KMS-11 (cell line): ENCODE data around the gene TPBGL.

ENCODE experiments used
- H2AFZ ChIP-seq: fragments of 200-600 bp; sonication (generic); 2 replicates; pipeline ENCODE4 v1.6.1; 2016; ENCODE audit warnings: antibody characterized with exemption, mixed run types, low read depth
- H3K27ac ChIP-seq: fragments of 200-600 bp; sonication (generic); 2 replicates; pipeline ENCODE4 v1.6.1; 2016; ENCODE audit warnings: mild to moderate bottlenecking, mixed run types
- H3K27me3 ChIP-seq: fragments of 200-600 bp; sonication (generic); 2 replicates; pipeline ENCODE4 v1.6.1; 2017; ENCODE audit warnings: mild to moderate bottlenecking, low read depth, mixed run types, moderate library complexity; ENCODE audit not compliant: insufficient read depth
- H3K36me3 ChIP-seq: fragments of 200-600 bp; sonication (generic); 2 replicates; pipeline ENCODE4 v1.6.1; 2017; ENCODE audit warnings: mild to moderate bottlenecking, mixed run types; ENCODE audit not compliant: insufficient read depth
- H3K4me1 ChIP-seq: fragments of 200-600 bp; sonication (generic); 2 replicates; pipeline ENCODE4 v1.6.1; 2016; ENCODE audit warnings: mild to moderate bottlenecking, low read depth, mixed run types; ENCODE audit not compliant: poor library complexity, severe bottlenecking
- H3K4me2 ChIP-seq: fragments of 200-600 bp; sonication (generic); 2 replicates; pipeline ENCODE4 v1.7.0; 2016; ENCODE audit warnings: mild to moderate bottlenecking, mixed run types
- H3K4me3 ChIP-seq: fragments of 200-600 bp; sonication (generic); IDR thresholded peaks from 2 replicates; pipeline ENCODE4 v1.6.1; 2017; ENCODE audit warnings: low read depth, low read length, mixed read lengths; ENCODE audit not compliant: insufficient read depth
- H3K79me2 ChIP-seq: fragments of 200-600 bp; sonication (generic); 2 replicates; pipeline ENCODE4 v1.6.1; 2016; ENCODE audit warnings: low read depth, mixed run types; ENCODE audit not compliant: insufficient read depth
- H3K9ac ChIP-seq: fragments of 200-600 bp; sonication (generic); 2 replicates; pipeline ENCODE4 v1.6.1; 2016; ENCODE audit warnings: mild to moderate bottlenecking, mixed run types
- H4K20me1 ChIP-seq: fragments of 200-600 bp; sonication (generic); 2 replicates; pipeline ENCODE4 v1.6.1; 2016; ENCODE audit warnings: mild to moderate bottlenecking, mixed run types; ENCODE audit not compliant: insufficient read depth
- TF ChIP-seq, protein P1 (sequence below): fragments of 200-600 bp; sonication (generic); conservative IDR thresholded peaks from 2 replicates; pipeline ENCODE4 v1.6.1; 2017; ENCODE audit warnings: low read depth, mild to moderate bottlenecking, antibody characterized with exemption, low read length, moderate library complexity, mixed read lengths

The TPBGL gene

DNA sequence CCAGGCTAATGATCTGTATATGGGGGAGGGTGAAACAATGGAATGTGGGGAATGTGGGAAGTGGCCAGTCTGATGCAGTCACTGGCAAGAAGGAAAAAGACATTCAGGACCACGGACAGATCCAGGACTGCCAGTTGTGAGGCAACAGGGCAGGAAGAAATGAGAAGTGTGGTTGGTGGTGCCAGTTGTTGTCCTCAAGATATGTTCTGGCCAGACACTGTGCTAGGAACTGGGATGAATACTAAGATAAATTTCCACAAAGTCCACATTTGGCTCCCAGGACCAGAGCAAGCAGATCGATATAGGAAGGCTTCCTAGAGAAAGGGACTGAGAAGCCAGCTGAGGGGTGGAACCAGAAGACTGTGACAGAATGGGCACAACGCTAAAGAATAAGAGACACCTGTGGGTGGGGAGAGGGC is 6.8 kb upstream of the TPBGL start:
- no peak overlapping the region for H3K4me3 ChIP-seq
- H2AFZ ChIP-seq: no peak overlapping the region
- H4K20me1 ChIP-seq: no peaks in the 10 kb centered on the region
- H3K79me2 ChIP-seq: no peaks in the 10 kb centered on the region
- TF ChIP-seq, protein P1, sequence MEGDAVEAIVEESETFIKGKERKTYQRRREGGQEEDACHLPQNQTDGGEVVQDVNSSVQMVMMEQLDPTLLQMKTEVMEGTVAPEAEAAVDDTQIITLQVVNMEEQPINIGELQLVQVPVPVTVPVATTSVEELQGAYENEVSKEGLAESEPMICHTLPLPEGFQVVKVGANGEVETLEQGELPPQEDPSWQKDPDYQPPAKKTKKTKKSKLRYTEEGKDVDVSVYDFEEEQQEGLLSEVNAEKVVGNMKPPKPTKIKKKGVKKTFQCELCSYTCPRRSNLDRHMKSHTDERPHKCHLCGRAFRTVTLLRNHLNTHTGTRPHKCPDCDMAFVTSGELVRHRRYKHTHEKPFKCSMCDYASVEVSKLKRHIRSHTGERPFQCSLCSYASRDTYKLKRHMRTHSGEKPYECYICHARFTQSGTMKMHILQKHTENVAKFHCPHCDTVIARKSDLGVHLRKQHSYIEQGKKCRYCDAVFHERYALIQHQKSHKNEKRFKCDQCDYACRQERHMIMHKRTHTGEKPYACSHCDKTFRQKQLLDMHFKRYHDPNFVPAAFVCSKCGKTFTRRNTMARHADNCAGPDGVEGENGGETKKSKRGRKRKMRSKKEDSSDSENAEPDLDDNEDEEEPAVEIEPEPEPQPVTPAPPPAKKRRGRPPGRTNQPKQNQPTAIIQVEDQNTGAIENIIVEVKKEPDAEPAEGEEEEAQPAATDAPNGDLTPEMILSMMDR: no peak
- H3K4me1 ChIP-seq: no peaks in the 10 kb centered on the region
- H3K9ac ChIP-seq: no peak overlapping the region
- H3K4me2 ChIP-seq: no peak overlapping the region
- no peaks in the 10 kb centered on the region for H3K36me3 ChIP-seq
- no peak overlapping the region for H3K27ac ChIP-seq
- peaks cover 8% of the 10 kb centered on the region; the same call in 1 of the 2 replicates for H3K27me3 ChIP-seq

DNA sequence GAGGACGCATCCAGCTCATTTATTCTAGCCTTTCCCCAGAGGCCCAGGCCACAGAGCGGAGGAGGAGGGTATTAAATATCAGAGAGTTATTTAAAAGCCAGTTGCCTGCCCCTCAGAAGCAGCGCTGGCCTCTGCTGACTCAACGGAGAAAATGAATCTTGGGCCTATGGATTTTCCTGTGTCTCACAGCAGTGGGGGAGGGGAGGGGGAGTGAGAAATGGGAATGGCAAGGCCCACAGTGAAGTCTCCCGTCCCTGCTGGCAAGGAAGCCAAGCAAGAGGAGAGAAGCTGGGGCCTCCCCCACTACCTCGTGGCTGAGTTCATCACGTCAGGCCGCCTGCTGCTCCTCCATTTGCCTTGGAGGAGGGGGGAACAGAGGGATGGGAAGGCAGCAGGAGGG is 4.5 kb upstream of the TPBGL start:
- H4K20me1 ChIP-seq: no peaks in the 10 kb centered on the region
- H3K79me2 ChIP-seq: no peaks in the 10 kb centered on the region
- H2AFZ ChIP-seq: no peak overlapping the region
- TF ChIP-seq, protein P1: no peak
- no peak overlapping the region for H3K9ac ChIP-seq
- H3K4me1 ChIP-seq: no peaks in the 10 kb centered on the region
- peaks cover 8% of the 10 kb centered on the region; the same call in 1 of the 2 replicates for H3K27me3 ChIP-seq
- H3K36me3 ChIP-seq: no peaks in the 10 kb centered on the region
- H3K27ac ChIP-seq: no peak overlapping the region
- H3K4me3 ChIP-seq: no peak overlapping the region
- H3K4me2 ChIP-seq: no peak overlapping the region

DNA sequence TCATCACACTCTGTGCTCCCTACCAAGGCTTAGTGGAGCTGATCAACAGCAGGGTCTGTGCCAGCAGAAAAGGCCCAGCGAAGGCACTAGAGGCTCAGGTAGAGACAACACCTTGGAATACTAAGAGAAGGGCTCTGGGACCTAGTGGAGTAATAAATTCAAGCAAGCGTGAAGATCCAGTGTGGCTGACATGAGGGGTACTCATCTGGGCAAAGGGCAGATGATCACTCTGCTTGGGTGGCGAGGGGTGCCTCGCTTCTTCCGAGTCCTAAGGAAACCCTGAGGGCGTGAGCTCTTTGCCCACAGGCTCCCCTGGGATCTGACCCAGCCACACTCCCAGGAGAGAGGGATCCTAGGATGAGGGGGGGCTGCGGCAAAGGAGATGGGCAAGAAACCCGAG is 3.5 kb upstream of the TPBGL start:
- TF ChIP-seq, protein P1: no peak
- Histone ChIP-seq H3K4me1 (no peaks in the 10 kb centered on the region), H3K27ac (no peak overlapping the region), H3K9ac (no peak overlapping the region), H2AFZ (no peak overlapping the region), H4K20me1 (no peaks in the 10 kb centered on the region), H3K4me2 (no peak overlapping the region), H3K36me3 (no peaks in the 10 kb centered on the region), H3K79me2 (no peaks in the 10 kb centered on the region), H3K4me3 (no peak overlapping the region), H3K27me3 (peaks cover 9% of the 10 kb centered on the region; the same call in 1 of the 2 replicates)

DNA sequence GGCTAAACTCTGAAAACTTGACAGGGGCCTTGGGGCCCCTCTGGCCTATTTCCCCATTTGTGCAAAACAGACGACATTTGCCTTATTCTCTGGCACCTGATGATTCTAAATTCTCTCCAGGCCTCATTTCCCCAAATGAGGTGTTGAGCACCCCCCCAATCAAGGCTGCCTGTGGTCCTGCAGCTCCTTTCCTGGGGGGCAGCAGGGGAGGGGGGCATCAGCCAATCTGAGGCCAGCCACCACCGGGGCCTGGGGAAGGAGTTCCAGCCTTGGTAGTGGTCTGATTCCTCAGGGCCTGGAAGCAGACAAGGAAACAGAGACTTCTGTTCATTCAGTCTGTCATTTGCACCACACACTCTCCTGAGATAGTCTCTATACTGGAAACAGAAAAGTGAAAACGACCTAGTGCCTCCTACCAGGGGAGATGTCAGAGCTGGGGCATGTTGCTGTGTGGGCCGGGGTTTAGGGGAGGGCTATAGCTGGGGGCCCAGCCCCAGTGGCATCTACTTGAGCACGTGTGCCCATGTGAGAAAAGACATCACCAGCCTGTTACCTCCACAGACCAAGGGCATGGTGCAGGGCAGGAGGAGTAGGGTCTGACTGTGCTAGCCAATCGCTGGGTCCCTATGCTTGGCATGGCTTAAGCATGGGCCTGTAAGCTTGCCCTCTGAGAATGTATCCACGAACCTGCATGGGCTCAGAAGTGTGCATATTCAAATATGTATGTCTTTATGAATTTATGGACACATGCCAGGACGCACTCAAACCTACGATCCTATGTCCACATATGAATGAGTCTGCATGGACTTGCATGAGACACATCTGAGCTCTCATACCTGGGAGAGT is 1.8 kb upstream of the TPBGL start:
- no peak overlapping the region for H3K4me3 ChIP-seq
- peaks cover 12% of the 10 kb centered on the region; the same call in 1 of the 2 replicates for H3K27me3 ChIP-seq
- no peaks in the 10 kb centered on the region for H4K20me1 ChIP-seq
- no peak overlapping the region for H3K4me2 ChIP-seq
- no peaks in the 10 kb centered on the region for H3K36me3 ChIP-seq
- no peak overlapping the region for H3K27ac ChIP-seq
- H2AFZ ChIP-seq: no peak overlapping the region
- TF ChIP-seq, protein P1: no peak
- H3K79me2 ChIP-seq: no peaks in the 10 kb centered on the region
- H3K9ac ChIP-seq: no peak overlapping the region
- no peaks in the 10 kb centered on the region for H3K4me1 ChIP-seq
